Keratinocyte (primary cell): ENCODE measurements around the gene TPRN.

Source experiments
- CTCF ChIP-seq, 3 experiments: IDR thresholded peaks in 1 of 3; conservative IDR thresholded peaks in 1 of 3; optimal IDR thresholded peaks in 1 of 3; 2 replicates in 2 of 3; 3 replicates in 1 of 3; pipeline versions ENCODE3 to v1.5.1; 2011; ENCODE audit warnings: low read length in 3 of 3, mild to moderate bottlenecking in 3 of 3, moderate library complexity in 2 of 3, control low read depth in 1 of 3, inconsistent platforms in 1 of 3; ENCODE audit not compliant: insufficient read depth in 2 of 3; ENCODE audit errors: extremely low read depth in 1 of 3
- EZH2 ChIP-seq: IDR thresholded peaks from one replicate; pipeline ENCODE4 v1.6.1; 2012; ENCODE audit warnings: inconsistent platforms, mild to moderate bottlenecking, low read length, moderate library complexity

DNA sequence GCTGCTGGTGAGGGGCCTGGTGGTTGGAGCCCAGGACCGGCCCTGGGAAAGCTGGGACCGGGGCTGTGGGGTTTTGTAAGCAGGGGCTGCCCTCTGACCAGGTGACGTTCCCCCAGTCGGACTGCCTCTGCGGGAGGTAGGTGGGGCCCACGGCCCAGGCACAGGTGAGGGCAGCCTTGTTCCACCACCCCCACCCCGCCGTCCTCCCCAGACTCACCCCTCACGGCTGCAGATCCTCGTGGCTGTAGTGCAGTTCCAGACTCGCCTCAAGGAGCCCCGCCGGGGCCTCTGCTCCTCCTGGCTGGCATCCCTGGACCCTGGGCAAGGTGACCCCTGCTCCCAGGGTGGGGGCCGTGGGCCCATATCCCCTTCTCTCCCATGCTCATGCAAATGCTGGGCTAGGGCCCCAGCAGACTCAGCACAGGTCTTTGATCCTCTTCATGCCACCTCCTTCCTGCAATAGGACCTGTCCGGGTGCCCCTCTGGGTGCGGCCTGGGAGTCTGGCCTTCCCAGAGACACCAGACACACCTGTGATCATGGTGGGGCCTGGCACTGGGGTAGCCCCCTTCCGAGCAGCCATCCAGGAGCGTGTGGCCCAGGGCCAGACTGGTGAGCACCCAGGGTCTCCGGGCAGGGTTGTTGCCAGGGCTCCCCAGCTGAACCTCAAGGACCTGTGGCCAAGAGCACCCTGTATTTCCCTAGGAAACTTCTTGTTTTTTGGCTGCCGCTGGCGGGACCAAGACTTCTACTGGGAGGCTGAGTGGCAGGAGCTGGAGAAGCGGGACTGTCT, 14.8 kb upstream of the TPRN start:
- TF ChIP-seq EZH2 (no peak), CTCF (optimal IDR thresholded peaks at IDR 0.05 in 1 of 3, IDR thresholded peaks at IDR 0.05 in 1 of 3, conservative IDR thresholded peaks at IDR 0.05 in 1 of 3; ENCODE audit: extremely low read depth in 1 of 3, insufficient read depth in 2 of 3, low read length in 3 of 3) (no peak)
